CD4-positive, alpha-beta T cell treated with Interleukin-2 at 100 ng/mL for 4 hours (primary cell): ENCODE measurements around the gene SLK.

Source experiments
- DNase-seq: peaks from one replicate; pipeline ENCODE4 v3.0.0-alpha.2; 2020; ENCODE audit warnings: low spot score

The SLK gene

DNA sequence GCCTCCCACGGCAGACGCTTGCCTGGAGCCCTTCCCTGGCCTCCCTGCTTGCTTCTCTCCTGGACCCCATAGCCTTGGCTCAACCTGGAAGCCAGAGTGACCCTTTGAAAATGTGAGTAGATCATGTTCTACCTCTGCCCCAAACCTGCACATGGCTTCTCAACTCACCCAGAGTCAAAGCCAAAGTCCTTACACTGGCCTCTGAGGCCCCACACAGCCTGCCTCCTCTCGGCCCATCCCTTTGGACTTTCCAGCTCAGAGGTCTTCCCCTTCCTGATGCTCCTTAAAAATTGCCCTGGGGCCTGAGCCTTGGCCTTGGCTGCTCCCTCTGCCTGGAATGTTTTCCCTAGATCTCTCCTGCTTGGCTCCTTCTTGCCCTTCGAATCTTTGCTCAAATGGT, 86.3 kb downstream of the SLK start:
- DNase-seq = no peak

GRCh38 chr10:104054430-104054829, 87.5 kb downstream of the SLK start:
- DNase-seq = no peak

DNA sequence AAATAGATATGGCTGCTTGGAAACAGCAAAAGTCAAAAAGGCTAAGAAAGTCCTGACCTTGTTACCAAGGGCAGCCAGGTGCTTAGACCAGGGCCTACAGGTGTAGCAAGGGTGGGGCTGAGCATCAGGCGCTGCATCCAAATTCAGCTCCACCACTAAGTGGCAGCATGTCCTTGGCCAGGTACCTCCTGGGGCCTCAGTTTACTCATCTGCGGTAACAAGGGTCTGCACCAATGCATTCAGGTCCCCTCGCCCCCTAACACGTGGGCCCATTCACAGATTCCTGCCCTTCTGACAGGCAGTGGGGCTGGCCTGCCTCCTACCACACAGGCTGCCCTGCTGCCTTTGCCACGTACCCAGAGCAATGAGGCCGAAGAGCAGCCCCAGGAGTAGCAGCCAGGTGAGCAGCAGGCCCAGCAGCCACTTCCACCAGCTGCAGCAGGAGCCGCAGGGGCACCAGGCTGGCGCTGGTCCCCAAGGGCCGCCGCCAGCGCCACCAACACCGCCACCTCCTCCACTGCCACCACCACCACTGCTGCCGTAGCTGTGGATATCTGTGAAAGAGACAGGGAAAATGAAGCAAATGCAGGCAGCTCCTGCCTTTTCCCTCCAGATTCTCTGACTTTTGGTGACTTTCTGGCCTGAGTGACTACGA, 89.8 kb downstream of the SLK start:
- DNase-seq = no peak

GRCh38 chr10:104057717-104058116, 90.8 kb downstream of the SLK start:
- DNase-seq = no peak

- no peak for DNase-seq
Observed at GRCh38 chr10:104059364-104059763, 92.4 kb downstream of the SLK start.

- no peak for DNase-seq
Observed at GRCh38 chr10:104061196-104061595, 94.3 kb downstream of the SLK start.

- no peak for DNase-seq
Observed at GRCh38 chr10:104065748-104066147, 98.8 kb downstream of the SLK start.

DNA sequence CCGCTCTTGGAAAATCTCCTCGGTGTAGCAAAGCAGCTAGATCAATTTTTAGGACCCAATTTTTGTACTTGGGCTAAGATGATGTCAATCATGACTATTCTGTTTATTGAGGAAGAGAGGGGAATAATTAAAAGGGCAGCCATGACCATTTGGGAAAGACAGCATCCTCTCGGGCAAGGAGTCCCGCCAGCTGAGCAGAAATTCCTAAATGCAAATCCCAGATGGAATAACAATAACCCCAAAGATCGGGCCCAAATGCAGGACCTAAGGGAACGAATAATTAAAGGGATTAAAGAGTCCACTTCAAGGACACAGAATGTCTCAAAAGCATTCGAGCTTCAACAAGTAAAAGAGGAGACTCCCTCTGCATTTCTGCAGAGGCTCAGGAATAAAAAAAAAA, 100.0 kb downstream of the SLK start:
- no peak for DNase-seq

GRCh38 chr10:104067525-104067924, 100.6 kb downstream of the SLK start:
- no peak for DNase-seq

DNA sequence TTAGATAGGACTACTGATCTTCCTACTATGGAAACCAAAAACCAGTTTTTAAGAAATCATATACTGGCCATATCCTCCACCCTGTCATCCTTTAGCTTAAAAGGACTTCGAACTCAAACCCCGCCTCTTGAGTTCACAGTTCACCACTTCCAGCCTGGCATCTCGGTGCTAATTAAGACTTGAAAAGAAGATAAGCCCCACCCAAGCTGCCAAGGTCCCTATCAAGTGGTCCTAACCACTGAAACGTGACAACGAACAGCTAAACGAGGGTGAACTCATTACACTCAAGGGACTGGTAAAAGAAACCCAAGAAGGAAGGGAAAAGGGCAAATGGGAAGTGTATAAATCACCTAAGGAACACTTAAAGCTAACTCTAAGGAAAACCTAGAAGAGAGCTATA, 102.7 kb downstream of the SLK start:
- DNase-seq = no peak

- DNase-seq = no peak
Observed at GRCh38 chr10:104072786-104073185, 105.8 kb downstream of the SLK start.

DNA sequence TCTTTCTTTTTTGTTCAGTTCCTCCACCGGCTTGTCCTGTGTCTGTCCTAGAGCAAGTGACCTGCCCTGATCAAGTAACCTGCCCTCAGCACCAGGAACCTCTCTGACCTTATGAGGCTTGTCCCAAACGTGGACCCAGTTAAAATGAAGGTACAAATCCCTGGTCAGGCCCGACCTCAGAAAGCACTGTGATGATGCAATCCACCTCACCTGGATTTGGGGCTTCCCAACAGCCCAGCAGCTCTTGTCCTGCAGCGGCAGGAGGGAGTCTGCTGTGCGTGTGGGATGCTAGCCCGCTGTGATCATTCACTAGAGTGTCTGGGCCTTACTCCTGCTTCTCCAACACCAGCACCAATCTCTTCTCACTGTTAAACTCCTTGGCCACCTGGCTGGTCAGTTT, 107.6 kb downstream of the SLK start:
- no peak for DNase-seq

- DNase-seq = no peak
Observed at GRCh38 chr10:104076743-104077160, 109.8 kb downstream of the SLK start.

DNA sequence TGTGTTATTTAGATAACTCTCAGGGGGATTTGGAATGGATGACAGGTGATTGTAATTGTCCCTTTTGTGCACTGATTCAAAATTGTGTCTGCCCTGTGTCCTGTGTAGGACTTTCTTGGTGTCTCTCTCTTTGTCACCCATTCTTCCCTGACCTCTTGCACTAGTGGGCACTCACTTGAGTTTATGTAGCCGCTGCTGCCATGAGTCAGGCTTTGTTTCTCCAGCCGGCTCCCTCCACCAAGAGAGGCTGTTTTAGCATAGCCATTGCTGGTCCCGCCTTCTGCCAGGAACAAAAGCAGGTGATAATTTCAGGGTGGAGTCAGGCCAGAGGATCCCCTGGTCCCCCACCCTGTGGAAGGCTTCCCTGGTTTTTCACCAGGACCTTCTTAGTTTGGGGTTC, 110.3 kb downstream of the SLK start:
- DNase-seq = no peak

DNA sequence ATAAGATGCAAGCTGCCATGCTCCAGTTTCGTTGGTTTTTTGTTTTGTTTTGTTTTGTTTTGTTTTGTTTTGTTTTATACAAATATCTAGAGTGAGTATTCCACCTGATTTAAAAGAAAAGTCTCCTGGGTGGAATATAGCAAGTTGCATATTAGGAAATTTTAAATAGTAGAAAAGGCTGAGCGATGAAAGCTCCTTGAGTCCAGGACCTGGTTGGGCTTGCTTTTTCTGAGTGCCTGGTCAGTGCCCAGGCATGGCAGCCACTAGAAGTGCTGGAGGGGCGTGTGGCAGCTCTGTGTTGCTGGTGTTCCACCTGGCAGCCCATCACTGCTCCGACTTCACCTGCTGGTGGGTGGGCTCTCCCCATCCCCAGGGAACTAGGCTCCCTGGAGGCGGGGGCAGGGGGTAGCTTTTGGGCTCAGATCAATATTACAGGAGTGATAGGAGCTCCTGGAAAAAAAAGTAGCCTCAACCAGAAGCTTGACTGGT, 110.8 kb downstream of the SLK start:
- DNase-seq = no peak
